GM12891 (cell line): ENCODE results near the gene MAP3K12. TPM values are rescaled to one million over a fixed set of nuclear protein-coding genes. Genes with fewer than 3 reads are reported as not detected.
"Not testable (repeated sequence)": the region's sequence is repeated elsewhere in the genome, so short reads cannot be mapped to it uniquely, and the experiment has no call there.

ENCODE experiments used
- DNase-seq: peaks from one replicate; pipeline ENCODE4 v3.0.0; 2011; ENCODE audit warnings: low spot score; ENCODE audit not compliant: insufficient read length
- FAIRE-seq: peaks from 2 replicates; lab custom pipeline; 2011; peaks lifted over from hg19 to GRCh38; lab: Jason Lieb, UNC
- PAX5 ChIP-seq: IDR thresholded peaks from 2 replicates; pipeline ENCODE4 v1.6.1; 2011; ENCODE audit warnings: low read length, moderate library complexity, mild to moderate bottlenecking; ENCODE audit not compliant: insufficient read depth, severe bottlenecking
- POLR2A ChIP-seq: IDR thresholded peaks from 2 replicates; pipeline ENCODE4 v1.6.1; 2011; ENCODE audit warnings: low read depth, low read length, control low read depth
- POLR2AphosphoS5 ChIP-seq: IDR thresholded peaks from 2 replicates; pipeline ENCODE4 v1.6.1; 2011; ENCODE audit warnings: low read depth, low read length, control low read depth
- POU2F2 ChIP-seq: IDR thresholded peaks from 2 replicates; pipeline ENCODE4 v1.6.1; 2011; ENCODE audit warnings: low read depth, mild to moderate bottlenecking, control low read depth, low read length, moderate library complexity
- SPI1 ChIP-seq: IDR thresholded peaks from 2 replicates; pipeline ENCODE4 v1.6.1; 2011; ENCODE audit warnings: low read depth, low read length, control low read depth
- TAF1 ChIP-seq: IDR thresholded peaks from 2 replicates; pipeline ENCODE4 v1.6.1; 2011; ENCODE audit warnings: low read depth, low read length, control low read depth
- polyA plus RNA-seq: library from polyadenylated mRNA; unstranded; fragments of >200 nt; gene quantifications from one replicate; pipeline ENCODE4 v1.2.1, GENCODE V29; 2012; ENCODE audit warnings: low read depth, missing spikeins, inconsistent platforms; ENCODE audit not compliant: missing spikeins

MAP3K12 gene
- 12.2 TPM for polyA plus RNA-seq

- peak; percentile 61 for FAIRE-seq
- TF ChIP-seq PAX5 (no peak), POU2F2 (no peak)
- DNase-seq, result no peak
These were observed at the start of gene MAP3K12 for GRCh38 chr12:53499266-53500141. Gene MAP3K12, minus strand, starts transcription at chr12:53499458. Its CDS starts 12,067 bp downstream, at chr12:53487391.

GRCh38 chr12:53548354-53548753 lies 49.1 kb upstream of the MAP3K12 start:
- FAIRE-seq, DNase-seq: not testable (repeated sequence)

DNA sequence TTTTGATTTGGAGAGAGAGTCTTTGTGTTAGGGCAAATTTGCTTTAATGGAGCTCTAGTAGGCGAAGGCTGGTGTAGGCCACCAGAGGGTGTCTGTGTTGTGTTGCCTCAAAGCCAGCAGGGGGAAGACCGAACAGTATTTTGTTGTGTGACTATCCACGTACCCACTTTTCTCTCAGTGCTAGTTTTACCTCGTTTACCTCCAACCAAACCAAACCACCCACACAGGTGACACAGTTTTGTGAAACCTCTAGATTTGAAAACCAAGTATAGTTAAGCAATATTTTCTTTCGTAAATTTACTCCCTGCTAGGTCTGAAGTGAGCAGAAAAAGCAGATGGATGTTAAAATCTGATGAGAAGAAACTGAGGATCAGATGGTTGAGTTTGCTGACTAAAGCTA lies 44.3 kb upstream of the MAP3K12 start:
- DNase-seq (peak; percentile 56), FAIRE-seq (peak; percentile 85)
- TF ChIP-seq POU2F2, result peak; percentile 40; the same call in 1 of the 2 replicates
- no peak for TF ChIP-seq POLR2A

- TF ChIP-seq TAF1 (no peak), SPI1 (no peak), POLR2AphosphoS5 (no peak), POLR2A (no peak), POU2F2 (no peak), PAX5 (no peak)
- FAIRE-seq, result no peak
- DNase-seq, result no peak
These were observed 40.3 kb upstream of the MAP3K12 start for GRCh38 chr12:53539526-53539925.

GRCh38 chr12:53538209-53538689 lies 39.0 kb upstream of the MAP3K12 start:
- FAIRE-seq, result no peak
- TF ChIP-seq POU2F2 (no peak), TAF1 (no peak)
- no peak for DNase-seq

DNA sequence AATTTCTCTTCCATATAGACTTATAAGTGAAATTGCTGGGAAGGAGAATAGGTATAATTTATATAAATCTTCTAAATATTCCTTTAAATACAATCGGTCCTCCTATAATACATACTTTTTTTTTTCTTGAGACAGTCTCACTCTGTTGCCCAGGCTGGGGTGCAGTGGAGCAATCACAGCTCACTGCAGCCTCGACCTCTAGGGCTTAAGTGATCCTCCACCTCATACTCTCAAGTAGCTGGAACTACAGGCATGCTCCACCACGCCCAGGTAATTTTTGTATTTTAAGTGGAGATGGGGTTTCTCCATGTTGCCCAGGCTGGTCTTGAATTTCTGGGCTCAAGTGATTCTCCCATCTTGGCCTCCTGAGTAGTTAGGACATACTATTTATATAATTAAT lies 37.7 kb upstream of the MAP3K12 start:
- no peak for FAIRE-seq
- no peak for DNase-seq
- TF ChIP-seq POLR2A (no peak), SPI1 (no peak), POU2F2 (no peak), POLR2AphosphoS5 (no peak), PAX5 (no peak), TAF1 (no peak)

DNA sequence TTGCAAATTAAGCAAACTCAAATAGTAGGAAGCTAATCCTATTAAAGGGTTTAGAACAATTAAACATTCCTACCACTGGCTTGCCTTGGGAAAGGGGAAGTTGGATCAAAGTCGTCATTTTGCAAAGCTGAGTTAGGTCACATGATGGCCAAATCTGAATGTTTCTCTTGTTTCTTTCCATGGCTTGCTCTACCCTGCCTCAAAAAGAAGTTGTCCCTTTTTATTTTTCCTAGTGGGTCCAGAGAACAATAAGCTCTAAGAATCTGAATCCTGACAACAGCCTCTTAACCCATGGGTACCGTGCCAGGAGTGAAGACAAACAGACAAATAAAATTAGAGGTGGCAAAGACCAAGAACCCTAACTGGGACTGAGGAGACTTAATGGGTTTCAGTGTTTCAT lies 34.2 kb upstream of the MAP3K12 start:
- TF ChIP-seq POLR2A (no peak), TAF1 (no peak)
- DNase-seq (no peak), FAIRE-seq (no peak)

- FAIRE-seq (no peak), DNase-seq (no peak)
- no peak for TF ChIP-seq POLR2A
- TF ChIP-seq POLR2AphosphoS5, result no peak
- TF ChIP-seq TAF1, result no peak
- TF ChIP-seq SPI1, result no peak
- no peak for TF ChIP-seq PAX5
- no peak for TF ChIP-seq POU2F2
These were observed 33.5 kb upstream of the MAP3K12 start for GRCh38 chr12:53532524-53533445.

- no peak for DNase-seq
- FAIRE-seq, result no peak
- TF ChIP-seq TAF1 (no peak), PAX5 (no peak), POLR2A (no peak), SPI1 (no peak), POLR2AphosphoS5 (no peak), POU2F2 (no peak)
These were observed 32.8 kb upstream of the MAP3K12 start for GRCh38 chr12:53532021-53532420.

GRCh38 chr12:53530920-53531319 lies 31.7 kb upstream of the MAP3K12 start:
- DNase-seq, result no peak
- FAIRE-seq, result no peak

More at GRCh38 chr12:53530920-53531319, 31.7 kb upstream of the MAP3K12 start:
- TF ChIP-seq SPI1, result no peak
- no peak for TF ChIP-seq POU2F2
- no peak for TF ChIP-seq PAX5
- TF ChIP-seq TAF1, result no peak
- TF ChIP-seq POLR2AphosphoS5, result no peak
- TF ChIP-seq POLR2A, result no peak
